Measurements from ENCODE around the gene ERMP1.

ERMP1 gene

GRCh38 chr9:5773324-5773999 is 59.5 kb downstream of the ERMP1 start:
- no peak for DNase-seq

- DNase-seq: no peak
Measured at GRCh38 chr9:5767968-5768932, 64.7 kb downstream of the ERMP1 start.

- DNase-seq: no peak
Measured at GRCh38 chr9:5764130-5764868, 68.6 kb downstream of the ERMP1 start.

GRCh38 chr9:5762421-5762820 is 70.5 kb downstream of the ERMP1 start:
- no peak for DNase-seq

- DNase-seq: no peak
Measured at GRCh38 chr9:5760338-5760737, 72.6 kb downstream of the ERMP1 start.

- DNase-seq: no peak
Measured at GRCh38 chr9:5756633-5757032, 76.3 kb downstream of the ERMP1 start.

- DNase-seq: no peak
Measured at GRCh38 chr9:5750569-5750968, 82.3 kb downstream of the ERMP1 start.

GRCh38 chr9:5749306-5749705 is 83.6 kb downstream of the ERMP1 start:
- DNase-seq: no peak

GRCh38 chr9:5748438-5748837 is 84.5 kb downstream of the ERMP1 start:
- no peak for DNase-seq

GRCh38 chr9:5743109-5743508 is 89.8 kb downstream of the ERMP1 start:
- DNase-seq: no peak

GRCh38 chr9:5736563-5737346 is 96.2 kb downstream of the ERMP1 start:
- no peak for DNase-seq

- no peak for DNase-seq
Measured at GRCh38 chr9:5735072-5735471, 97.8 kb downstream of the ERMP1 start.

Measured in amniotic stem cell (primary cell).